AG04449 (cell line): ENCODE data around the gene GSDMA.

Source experiments
- CTCF ChIA-PET: fragments of 350-600 bp; formaldehyde crosslinking; extraction: SDS; loops from one replicate; lab custom pipeline; 2021; ENCODE audit warnings: antibody characterized with exemption; lab: Yijun Ruan, JAX
- POLR2A ChIA-PET: fragments of 400-600, 350-600 bp; formaldehyde crosslinking; extraction: SDS; loops from one replicate; lab custom pipeline; 2020; ENCODE audit warnings: antibody characterized with exemption, inconsistent platforms; lab: Yijun Ruan, JAX
- DNase-seq: peaks from one replicate; pipeline ENCODE4 v3.0.0-alpha.2; 2010; ENCODE audit warnings: low read depth, low spot score
- H3K4me3 ChIP-seq: 2 replicates; pipeline ENCODE4 v1.5.1; 2011; ENCODE audit warnings: low read depth, mild to moderate bottlenecking, control low read depth, low read length
- TF ChIP-seq, protein P1 (sequence below): IDR thresholded peaks from one replicate; pipeline ENCODE4 v1.5.1; 2011; ENCODE audit warnings: mild to moderate bottlenecking, moderate library complexity, low read length, control low read depth, inconsistent platforms; ENCODE audit not compliant: insufficient read depth; ENCODE audit errors: missing control alignments

Gene GSDMA

DNA sequence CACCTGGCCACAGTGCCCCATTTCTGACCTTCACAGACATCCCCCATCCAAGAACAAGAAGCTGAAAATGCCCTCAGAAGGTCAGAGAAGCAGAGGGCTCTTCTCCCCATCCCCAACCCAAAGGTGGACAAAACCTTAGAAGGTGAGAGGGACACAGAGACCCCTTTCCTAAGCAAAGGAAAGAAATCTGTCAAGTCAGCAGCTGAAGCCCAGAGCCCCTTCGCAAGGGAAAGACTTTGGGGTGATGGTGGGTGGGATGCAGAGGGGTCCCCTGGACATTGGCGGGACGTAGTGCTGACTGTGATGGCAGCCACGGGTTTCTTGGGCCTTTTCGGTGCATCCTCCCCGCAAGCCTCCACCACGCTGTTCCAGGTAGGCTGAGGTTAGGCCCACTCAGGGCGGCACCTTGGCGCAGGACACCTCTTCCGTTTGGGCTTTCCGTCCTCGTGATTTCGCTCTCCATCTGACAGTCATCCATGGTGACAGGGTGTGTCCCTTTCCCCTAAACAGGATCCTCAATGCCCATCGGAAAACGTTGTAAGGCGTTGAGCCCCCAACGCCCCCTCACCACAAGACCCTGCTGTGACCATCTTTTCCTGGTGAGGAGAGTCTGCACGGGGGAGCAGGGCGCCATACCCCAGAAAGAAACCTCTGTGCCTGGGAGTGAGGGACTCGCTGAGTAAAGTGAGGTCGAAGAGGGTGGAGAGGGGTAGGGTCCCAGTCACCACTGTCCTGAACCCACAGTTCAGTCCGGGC, 10.7 kb upstream of the GSDMA start:
- H3K4me3 ChIP-seq = peak overlapping the region; percentile 50
- ChIA-PET POLR2A (no interaction called here), CTCF (interaction anchor here (1.1 to 18.6 kb wide), 2 partner anchors 12 to 23 kb away, joined by 3 to 450 read pairs; partner anchors contain the start of gene PSMD3)
- DNase-seq = no peak
- TF ChIP-seq, protein P1, sequence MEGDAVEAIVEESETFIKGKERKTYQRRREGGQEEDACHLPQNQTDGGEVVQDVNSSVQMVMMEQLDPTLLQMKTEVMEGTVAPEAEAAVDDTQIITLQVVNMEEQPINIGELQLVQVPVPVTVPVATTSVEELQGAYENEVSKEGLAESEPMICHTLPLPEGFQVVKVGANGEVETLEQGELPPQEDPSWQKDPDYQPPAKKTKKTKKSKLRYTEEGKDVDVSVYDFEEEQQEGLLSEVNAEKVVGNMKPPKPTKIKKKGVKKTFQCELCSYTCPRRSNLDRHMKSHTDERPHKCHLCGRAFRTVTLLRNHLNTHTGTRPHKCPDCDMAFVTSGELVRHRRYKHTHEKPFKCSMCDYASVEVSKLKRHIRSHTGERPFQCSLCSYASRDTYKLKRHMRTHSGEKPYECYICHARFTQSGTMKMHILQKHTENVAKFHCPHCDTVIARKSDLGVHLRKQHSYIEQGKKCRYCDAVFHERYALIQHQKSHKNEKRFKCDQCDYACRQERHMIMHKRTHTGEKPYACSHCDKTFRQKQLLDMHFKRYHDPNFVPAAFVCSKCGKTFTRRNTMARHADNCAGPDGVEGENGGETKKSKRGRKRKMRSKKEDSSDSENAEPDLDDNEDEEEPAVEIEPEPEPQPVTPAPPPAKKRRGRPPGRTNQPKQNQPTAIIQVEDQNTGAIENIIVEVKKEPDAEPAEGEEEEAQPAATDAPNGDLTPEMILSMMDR = no peak

DNA sequence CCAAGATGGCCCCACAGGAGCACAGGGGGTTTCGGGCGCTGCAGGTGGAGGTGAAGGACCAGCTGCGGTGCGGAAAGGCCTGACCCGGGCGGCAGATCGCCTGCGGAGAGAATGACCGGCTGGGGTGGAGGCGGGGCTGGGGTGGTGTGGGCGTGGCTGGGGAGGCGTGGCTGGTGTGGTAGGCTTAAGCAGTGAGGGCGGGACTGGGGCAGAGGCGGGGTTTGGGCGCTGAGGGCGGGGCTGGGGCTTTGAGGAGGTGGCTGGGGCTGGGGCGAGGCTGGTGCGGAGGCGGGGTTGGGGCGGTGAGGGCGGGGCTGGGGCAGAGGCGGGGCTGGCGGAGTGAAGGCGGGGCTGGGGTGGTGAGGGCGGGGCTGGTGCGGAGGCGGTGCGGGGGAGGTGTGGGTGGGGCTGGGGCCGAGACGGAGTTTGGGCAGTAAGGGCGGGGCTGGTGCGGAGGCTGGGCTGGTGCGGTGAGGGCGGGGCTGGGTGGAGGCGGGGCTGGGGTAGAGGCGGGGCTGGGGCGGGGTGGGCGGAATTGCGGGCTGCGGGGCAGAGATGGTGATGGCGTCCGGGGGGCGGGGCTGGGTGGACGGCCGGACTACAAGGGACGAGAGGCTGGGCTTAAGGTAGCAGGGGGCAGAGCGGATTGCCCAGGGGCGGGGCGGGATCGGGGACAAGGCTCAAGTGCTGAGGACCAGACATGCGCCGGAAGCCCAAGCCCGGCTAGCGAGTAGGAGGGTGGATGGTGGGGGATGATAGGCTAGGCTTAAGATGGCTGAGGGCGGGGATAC, 9.9 kb upstream of the GSDMA start:
- peak; percentile 36 for DNase-seq
- TF ChIP-seq, protein P1 = no peak
- ChIA-PET CTCF (interaction anchor here (1.6 to 18.6 kb wide), 2 partner anchors 14 to 23 kb away, joined by 7 to 450 read pairs; partner anchors contain the start of gene PSMD3), POLR2A (no interaction called here)
- H3K4me3 ChIP-seq = peak overlapping the region; percentile 54

- ChIA-PET CTCF (interaction anchor here (1.1 to 18.6 kb wide), 3 partner anchors 14 to 22 kb away, joined by 3 to 450 read pairs (median 7); partner anchors contain the start of gene PSMD3), POLR2A (no interaction called here)
- peak overlapping the region; percentile 54 for H3K4me3 ChIP-seq
- TF ChIP-seq, protein P1 = no peak
- no peak for DNase-seq
Observed at GRCh38 chr17:39953471-39953888, 9.3 kb upstream of the GSDMA start.

- TF ChIP-seq, protein P1 = no peak
- ChIA-PET CTCF (interaction anchor here (0.9 to 18.6 kb wide), 4 partner anchors 14 to 82 kb away, joined by 3 to 450 read pairs (median 6); partner anchors contain the start of gene PSMD3), POLR2A (no interaction called here)
- no peak for DNase-seq
- H3K4me3 ChIP-seq = no peak overlapping the region
Observed at GRCh38 chr17:39954876-39955275, 7.9 kb upstream of the GSDMA start.

- no peak overlapping the region for H3K4me3 ChIP-seq
- DNase-seq = no peak
- TF ChIP-seq, protein P1 = no peak
- ChIA-PET POLR2A (interaction anchor here (0.6 kb wide), 1 partner anchor 27 kb away, joined by 3 read pairs; no protein-coding TSS in a partner anchor), CTCF (interaction anchor here (0.9 to 18.6 kb wide), 4 partner anchors 16 to 83 kb away, joined by 3 to 450 read pairs (median 6); partner anchors contain the start of gene PSMD3)
Observed at GRCh38 chr17:39955726-39956225, 7.0 kb upstream of the GSDMA start.
